Thyroid gland (tissue), 4 donors: ENCODE results near the gene NR6A1.

Experiments used
- CTCF ChIP-seq, 6 experiments: fragments of 200-600 bp in 3 of 6; fragments of 450-650 bp in 3 of 6; sonication (generic) in 3 of 6; IDR thresholded peaks; one replicate each; pipeline ENCODE4 v1.5.1; 2016 to 2019; ENCODE audit warnings: antibody characterized with exemption in 6 of 6, mild to moderate bottlenecking in 2 of 6, inconsistent platforms in 1 of 6, moderate library complexity in 1 of 6
- POLR2A ChIP-seq, 2 donors: fragments of 450-650 bp; IDR thresholded peaks; one replicate each; pipeline ENCODE4 v1.6.1; 2017; ENCODE audit warnings: antibody characterized with exemption in 2 of 2, mild to moderate bottlenecking in 2 of 2, moderate library complexity in 1 of 2

- TF ChIP-seq CTCF (IDR thresholded peaks at IDR 0.05), result no peak
- no peak for TF ChIP-seq POLR2A (IDR thresholded peaks at IDR 0.05)
Observed at GRCh38 chr9:124602204-124602603, 168.9 kb downstream of the NR6A1 start.
